ENCODE data around the gene UGT2B17. TPM values are rescaled to one million over a fixed set of nuclear protein-coding genes. Genes with fewer than 3 reads are reported as not detected.

Gene UGT2B17
- total and polyA plus RNA-seq, 4 donors, result 1.3 TPM; not detected in 3

Other genes with a start within 250 kb of the UGT2B17 start
- 100 to 1,000 TPM in 1 of 2 donors, 10 to 100 TPM in 1; 91.4 to 103 TPM for gene YTHDC1, start 226.2 kb downstream of the UGT2B17 start, total RNA-seq
- 10 to 100 TPM; 37.8 to 42.2 TPM for gene YTHDC1, start 226.2 kb downstream of the UGT2B17 start, polyA plus RNA-seq
- gene TMPRSS11E, start 128.9 kb downstream of the UGT2B17 start, total RNA-seq, result not detected
- gene TMPRSS11E, start 128.9 kb downstream of the UGT2B17 start, polyA plus RNA-seq, result under 1 TPM; 0.13 to 0.15 TPM
- not detected for gene UGT2B15, start 94.3 kb upstream of the UGT2B17 start, total RNA-seq
- under 1 TPM in 1 of 2 donors, not detected in 1; 0.75 TPM for gene UGT2B15, start 94.3 kb upstream of the UGT2B17 start, polyA plus RNA-seq
- not detected for gene UGT2B10, start 239.7 kb upstream of the UGT2B17 start, total RNA-seq
- not detected for gene UGT2B10, start 239.7 kb upstream of the UGT2B17 start, polyA plus RNA-seq